IPS-18a (cell line): ENCODE measurements around the gene ARHGEF25.
"Not testable (repeated sequence)": the region's sequence is repeated elsewhere in the genome, so short reads cannot be mapped to it uniquely, and the experiment has no call there.

ENCODE experiments used
- H3K27ac ChIP-seq: one replicate; pipeline ENCODE4 v1.5.1; 2013; ENCODE audit warnings: low read length
- H3K27me3 ChIP-seq: one replicate; pipeline ENCODE4 v1.6.1; 2013; ENCODE audit warnings: mild to moderate bottlenecking, low read length; ENCODE audit not compliant: control insufficient read depth, insufficient read depth
- H3K36me3 ChIP-seq: one replicate; pipeline ENCODE4 v1.6.1; 2013; ENCODE audit warnings: low read depth, low read length; ENCODE audit not compliant: control insufficient read depth
- H3K4me1 ChIP-seq: one replicate; pipeline ENCODE4 v1.6.1; 2013; ENCODE audit warnings: low read depth, low read length; ENCODE audit not compliant: control insufficient read depth
- H3K4me3 ChIP-seq: one replicate; pipeline ENCODE4 v1.5.1; 2013; ENCODE audit warnings: low read length
- H3K9ac ChIP-seq: one replicate; pipeline ENCODE4 v1.6.1; 2013; ENCODE audit warnings: mild to moderate bottlenecking, low read length, moderate library complexity
- H3K9me3 ChIP-seq: one replicate; pipeline ENCODE4 v1.6.1; 2013; ENCODE audit warnings: low read depth, low read length; ENCODE audit not compliant: control insufficient read depth

ARHGEF25 gene

GRCh38 chr12:57658890-57659289, 47.7 kb downstream of the ARHGEF25 start:
- Histone ChIP-seq H3K36me3 (no peaks in the 10 kb centered on the region), H3K4me3 (no peak overlapping the region), H3K27me3 (no peaks in the 10 kb centered on the region), H3K9me3 (peaks cover 19% of the 10 kb centered on the region), H3K4me1 (no peaks in the 10 kb centered on the region), H3K9ac (no peak overlapping the region), H3K27ac (no peak overlapping the region)

- H3K4me3 ChIP-seq = no peak overlapping the region
- H3K36me3 ChIP-seq = no peaks in the 10 kb centered on the region
- H3K4me1 ChIP-seq = no peaks in the 10 kb centered on the region
- no peak overlapping the region for H3K9ac ChIP-seq
- no peaks in the 10 kb centered on the region for H3K27me3 ChIP-seq
- H3K9me3 ChIP-seq = peaks cover 15% of the 10 kb centered on the region
- H3K27ac ChIP-seq = no peak overlapping the region
Observed at GRCh38 chr12:57661376-57661775, 50.1 kb downstream of the ARHGEF25 start.

GRCh38 chr12:57665066-57665820, 54.0 kb downstream of the ARHGEF25 start:
- H3K4me1 ChIP-seq, H3K9ac ChIP-seq, H3K36me3 ChIP-seq, H3K27ac ChIP-seq, H3K27me3 ChIP-seq, H3K4me3 ChIP-seq: not testable (repeated sequence)
- H3K9me3 ChIP-seq = peaks cover 13% of the 10 kb centered on the region
